Astrocyte of the spinal cord (primary cell): Measurements from ENCODE around the gene LRP4.

Source experiments
- DNase-seq: peaks from one replicate; pipeline ENCODE4 v3.0.0; 2011; ENCODE audit warnings: low read depth, low spot score
- H3K4me3 ChIP-seq: 2 replicates; pipeline ENCODE4 v1.5.1; 2011; ENCODE audit warnings: low read depth, mild to moderate bottlenecking, low read length, moderate library complexity
- in situ Hi-C: cut with HindIII; loops from 2 replicates; pipeline ENCODE4 v1.10.0; 2017; ENCODE audit warnings: low sequenced_read_pairs
- TF ChIP-seq, protein P1 (sequence below): IDR thresholded peaks from 2 replicates; pipeline ENCODE4 v1.5.1; 2012; ENCODE audit warnings: low read depth, mild to moderate bottlenecking, low read length, inconsistent platforms

The LRP4 gene

DNA sequence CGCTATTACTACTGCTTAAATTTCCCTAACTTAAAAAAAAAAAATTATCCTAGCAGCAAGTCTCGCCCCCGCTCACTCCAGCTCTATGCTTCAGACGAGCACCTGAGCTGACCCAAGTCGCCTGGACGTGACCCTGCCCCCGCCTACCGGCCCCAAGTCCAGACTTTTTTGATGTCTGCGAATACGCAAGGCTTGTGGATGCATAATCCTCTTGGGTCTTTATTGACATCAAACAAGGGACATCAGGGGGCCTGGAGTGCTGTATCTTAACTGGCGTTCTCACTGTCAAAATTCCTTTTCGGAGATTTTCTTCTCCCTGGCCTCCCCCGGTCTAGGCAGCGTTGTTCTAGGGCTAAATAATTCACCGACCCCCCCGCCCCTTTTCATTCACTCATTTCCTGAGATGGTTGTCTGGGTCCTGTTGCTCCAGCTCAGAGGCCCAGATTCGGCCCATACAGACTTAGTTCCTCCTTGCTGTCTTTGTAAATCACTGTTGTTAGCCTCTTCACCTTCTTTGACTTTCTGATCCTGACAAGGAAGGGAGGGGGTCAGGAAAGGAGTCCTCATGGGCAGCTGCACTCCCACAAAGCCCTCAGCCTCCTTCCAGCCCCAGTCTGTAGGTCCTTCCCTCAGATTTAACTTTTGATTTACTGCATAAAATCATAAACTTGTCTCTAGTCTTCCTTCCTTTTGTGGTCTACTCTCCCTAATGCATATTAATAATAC, 601 bp upstream of the LRP4 start:
- in situ Hi-C loops, result no loop called here
- TF ChIP-seq, protein P1, sequence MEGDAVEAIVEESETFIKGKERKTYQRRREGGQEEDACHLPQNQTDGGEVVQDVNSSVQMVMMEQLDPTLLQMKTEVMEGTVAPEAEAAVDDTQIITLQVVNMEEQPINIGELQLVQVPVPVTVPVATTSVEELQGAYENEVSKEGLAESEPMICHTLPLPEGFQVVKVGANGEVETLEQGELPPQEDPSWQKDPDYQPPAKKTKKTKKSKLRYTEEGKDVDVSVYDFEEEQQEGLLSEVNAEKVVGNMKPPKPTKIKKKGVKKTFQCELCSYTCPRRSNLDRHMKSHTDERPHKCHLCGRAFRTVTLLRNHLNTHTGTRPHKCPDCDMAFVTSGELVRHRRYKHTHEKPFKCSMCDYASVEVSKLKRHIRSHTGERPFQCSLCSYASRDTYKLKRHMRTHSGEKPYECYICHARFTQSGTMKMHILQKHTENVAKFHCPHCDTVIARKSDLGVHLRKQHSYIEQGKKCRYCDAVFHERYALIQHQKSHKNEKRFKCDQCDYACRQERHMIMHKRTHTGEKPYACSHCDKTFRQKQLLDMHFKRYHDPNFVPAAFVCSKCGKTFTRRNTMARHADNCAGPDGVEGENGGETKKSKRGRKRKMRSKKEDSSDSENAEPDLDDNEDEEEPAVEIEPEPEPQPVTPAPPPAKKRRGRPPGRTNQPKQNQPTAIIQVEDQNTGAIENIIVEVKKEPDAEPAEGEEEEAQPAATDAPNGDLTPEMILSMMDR, result no peak
- H3K4me3 ChIP-seq, result peak overlapping the region; percentile 23
- no peak for DNase-seq

DNA sequence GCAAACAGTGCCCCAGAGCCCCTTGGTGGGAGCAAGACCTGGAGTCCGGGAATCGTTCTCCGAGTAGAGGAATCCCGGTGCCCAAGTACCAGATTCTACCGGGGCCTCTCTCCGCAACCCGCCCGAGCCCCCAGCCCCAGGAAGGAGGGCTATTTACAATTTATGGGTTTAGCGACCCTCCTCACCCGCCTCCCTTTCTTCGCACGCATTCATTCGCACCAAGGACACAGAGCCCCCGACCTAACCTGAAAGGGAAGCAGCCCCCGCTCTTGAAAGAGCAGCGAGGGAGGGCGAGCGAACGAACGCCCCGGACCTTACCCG, 628 bp downstream of the LRP4 start:
- TF ChIP-seq, protein P1, result no peak
- in situ Hi-C loops, result no loop called here
- peak overlapping the region; percentile 66 for H3K4me3 ChIP-seq
- DNase-seq, result no peak

DNA sequence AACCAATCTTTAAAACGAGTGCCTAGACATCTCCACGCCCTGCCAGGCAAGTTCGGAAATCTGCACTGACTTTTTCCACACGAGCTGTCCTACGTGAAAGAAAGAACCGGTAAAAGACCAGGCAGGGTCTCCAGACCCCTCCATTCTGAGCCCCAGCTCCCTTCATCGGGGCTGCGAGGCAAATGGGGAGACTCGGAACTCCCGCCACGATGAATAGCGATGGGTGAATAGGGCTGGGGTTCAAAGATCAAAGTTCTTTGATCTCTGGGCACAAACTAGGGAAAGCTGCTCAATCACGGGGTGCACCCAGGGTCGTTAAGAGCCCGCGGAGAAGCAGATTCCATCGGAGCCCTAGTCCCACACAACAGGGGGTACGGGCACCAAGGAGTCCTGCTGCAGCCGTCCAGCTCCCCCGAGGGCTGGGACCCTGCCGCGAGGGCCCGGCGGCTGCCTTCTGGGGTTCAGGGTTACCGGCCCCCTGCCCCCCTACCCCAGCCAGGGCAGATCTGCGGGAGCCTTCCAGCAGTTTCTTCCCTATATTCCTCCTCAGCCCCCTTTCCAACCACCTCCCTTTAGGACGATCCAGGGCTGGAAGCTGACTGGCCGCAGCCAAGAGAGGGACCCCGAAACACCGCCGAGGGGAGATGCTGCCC, 1.1 kb downstream of the LRP4 start:
- in situ Hi-C loops, result no loop called here
- TF ChIP-seq, protein P1, result no peak
- DNase-seq, result no peak
- H3K4me3 ChIP-seq, result peak overlapping the region; percentile 66

DNA sequence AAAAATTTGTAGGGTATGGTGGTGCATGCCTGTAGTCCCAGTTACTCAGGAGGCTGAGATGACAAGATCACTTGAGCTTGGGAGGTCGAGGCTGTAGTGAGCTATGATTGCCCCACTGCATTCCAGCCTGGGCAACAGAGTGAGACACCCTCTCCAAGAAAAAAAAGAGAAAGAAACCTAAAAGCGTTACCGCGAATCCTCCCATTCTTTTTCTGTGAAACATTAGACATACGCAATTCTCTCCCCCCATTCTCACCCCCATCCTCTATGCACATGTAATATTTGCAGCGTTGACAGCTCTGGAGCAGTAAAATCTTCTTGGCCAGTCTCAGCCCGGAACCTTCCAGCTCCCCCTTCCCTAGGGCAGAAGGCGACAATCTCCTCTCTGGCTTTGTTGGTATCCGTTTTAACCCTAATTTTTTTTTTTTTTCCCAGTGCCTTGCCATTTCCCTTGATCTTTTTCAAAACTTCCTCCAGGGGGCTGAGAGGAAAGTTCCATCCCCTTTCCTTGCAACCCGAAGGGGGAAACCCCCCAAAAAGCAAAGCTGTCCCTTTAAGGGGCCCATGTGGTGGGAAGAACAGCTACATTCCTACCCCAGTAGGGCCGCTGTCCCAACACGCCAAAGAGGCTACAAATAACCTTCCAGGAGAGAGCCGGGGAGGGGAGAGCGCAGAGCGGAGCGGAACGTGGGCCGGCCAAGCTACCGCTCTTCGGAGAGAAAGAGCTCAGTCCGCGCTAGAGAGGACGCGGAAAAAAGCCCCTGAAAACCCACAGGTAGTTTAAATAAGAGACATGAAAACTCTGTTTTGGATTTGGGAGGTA, 1.9 kb downstream of the LRP4 start:
- in situ Hi-C loops, result no loop called here
- TF ChIP-seq, protein P1, result peak; percentile 37
- peak overlapping the region; percentile 66 for H3K4me3 ChIP-seq
- peak; percentile 68 for DNase-seq

DNA sequence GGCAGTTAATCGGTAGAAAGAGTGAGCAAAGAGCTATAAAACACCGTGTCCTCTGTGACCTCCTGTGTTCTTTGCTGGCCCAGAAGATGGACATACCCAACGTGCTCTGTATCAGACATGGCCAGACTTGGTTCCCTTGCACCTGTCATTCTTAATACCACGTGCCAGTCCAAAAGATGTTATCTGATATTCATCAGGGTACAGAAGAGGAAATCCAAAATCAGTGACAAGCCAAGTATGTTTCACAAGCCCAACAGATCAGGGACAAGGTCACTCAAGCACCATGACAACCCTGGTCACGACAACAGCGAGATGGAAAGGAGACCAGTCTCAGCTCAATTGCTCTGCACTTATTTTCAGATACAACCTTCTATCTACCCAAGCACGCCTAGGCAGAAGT, 3.4 kb downstream of the LRP4 start:
- in situ Hi-C loops, result no loop called here
- no peak for DNase-seq
- no peak overlapping the region for H3K4me3 ChIP-seq
- TF ChIP-seq, protein P1, result no peak

DNA sequence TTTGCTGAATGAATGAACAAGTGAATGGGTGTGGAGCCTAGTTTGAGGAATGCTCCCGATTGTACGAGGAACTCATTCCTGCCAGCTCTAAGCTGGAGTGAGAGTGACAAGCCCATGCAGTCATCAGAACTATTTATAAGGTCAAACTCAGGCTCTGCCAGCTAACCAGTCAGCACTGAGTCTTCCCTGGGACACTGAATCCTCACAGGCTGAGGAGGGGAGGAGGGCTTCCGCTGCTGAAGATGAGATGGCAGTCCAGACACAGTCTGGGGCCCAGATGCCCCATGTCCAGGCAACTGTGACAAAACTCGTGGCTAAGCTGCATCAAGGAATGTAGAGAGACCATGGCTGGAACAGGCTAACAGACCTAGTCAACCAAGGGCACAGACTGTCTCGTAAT, 4.0 kb downstream of the LRP4 start:
- peak; percentile 27 for DNase-seq
- no peak overlapping the region for H3K4me3 ChIP-seq
- in situ Hi-C loops, result no loop called here
- TF ChIP-seq, protein P1, result no peak
